Activated CD4-positive, alpha-beta T cell treated with anti-CD3 and anti-CD28 coated beads for 36 hours (primary cell): ENCODE measurements around the gene NOS2. TPM values are rescaled to one million over a fixed set of nuclear protein-coding genes. Genes with fewer than 3 reads are reported as not detected.

ENCODE experiments used
- ATAC-seq: fragments of 200-7000 bp; cut with Tn5 transposase; one replicate; pipeline ENCODE4 v1.10.0; 2021; ENCODE audit warnings: mild to moderate bottlenecking, moderate library complexity
- CTCF ChIA-PET: fragments of 350-600 bp; sonication (Branson Sonifier 250); formaldehyde crosslinking; loops from one replicate; lab custom pipeline; 2021; ENCODE audit warnings: antibody characterized with exemption; lab: Charles Lee
- POLR2A ChIA-PET: fragments of 350-600 bp; sonication (Branson Sonifier 250); formaldehyde crosslinking; loops from one replicate; lab custom pipeline; 2021; ENCODE audit warnings: antibody characterized with exemption, inconsistent platforms; lab: Charles Lee
- DNase-seq: peaks from one replicate; pipeline ENCODE4 v3.0.0-alpha.2; 2020
- H3K27ac Mint-ChIP-seq: one replicate; pipeline ENCODE4 v1.8.0; 2021; ENCODE audit warnings: mixed read lengths
- H3K27me3 Mint-ChIP-seq: one replicate; pipeline ENCODE4 v1.8.0; 2021; ENCODE audit warnings: mixed read lengths
- H3K36me3 Mint-ChIP-seq: one replicate; pipeline ENCODE4 v1.8.0; 2021; ENCODE audit warnings: low read depth, mixed read lengths
- H3K4me1 Mint-ChIP-seq: one replicate; pipeline ENCODE4 v1.8.0; 2021; ENCODE audit warnings: mixed read lengths
- H3K4me3 Mint-ChIP-seq: one replicate; pipeline ENCODE4 v1.8.0; 2021; ENCODE audit warnings: mild to moderate bottlenecking, moderate library complexity, mixed read lengths
- H3K9me3 Mint-ChIP-seq: one replicate; pipeline ENCODE4 v1.8.0; 2021; ENCODE audit warnings: low read depth, mixed read lengths
- intact Hi-C, 2 experiments: fragments of 100-400 bp; cut with DNase I in 1 of 2; cut with micrococcal nuclease in 1 of 2; formaldehyde crosslinking; loops; one replicate each; pipeline versions ENCODE4 v1.14.2 to v1.15.1; 2022 to 2024; cut with DNase I, micrococcal nuclease
- total RNA-seq, 2 experiments: library from RNA; stranded (reverse); gene quantifications; one replicate each; pipeline ENCODE4 v1.2.3, GENCODE V29; 2021

NOS2 gene
- total RNA-seq, 2 experiments from 2014 or later, result 0.07 to 0.09 TPM

- Mint-ChIP-seq H3K27ac (no peak overlapping the region), H3K27me3 (peaks cover 2% of the 10 kb centered on the region), H3K36me3 (no peaks in the 10 kb centered on the region), H3K4me3 (no peak overlapping the region), H3K9me3 (peaks cover 21% of the 10 kb centered on the region), H3K4me1 (no peaks in the 10 kb centered on the region)
- no peak for DNase-seq
- ATAC-seq, result no peak
- POLR2A ChIA-PET, result no interaction called here
- intact Hi-C loops, result no loop called here
- CTCF ChIA-PET, result interaction anchor here (1.1 to 3.3 kb wide), 2 partner anchors 13 to 61 kb away, joined by 3 to 18 read pairs; no protein-coding TSS in a partner anchor
These were observed 18.2 kb upstream of the NOS2 start for GRCh38 chr17:27818401-27819105.

GRCh38 chr17:27817731-27818130 lies 17.4 kb upstream of the NOS2 start:
- H3K4me3 Mint-ChIP-seq, result no peak overlapping the region
- no peaks in the 10 kb centered on the region for H3K4me1 Mint-ChIP-seq
- H3K36me3 Mint-ChIP-seq, result no peaks in the 10 kb centered on the region
- ChIA-PET CTCF (interaction anchor here (3.3 kb wide), 1 partner anchor 12 kb away, joined by 18 read pairs; no protein-coding TSS in a partner anchor), POLR2A (no interaction called here)
- ATAC-seq (no peak), DNase-seq (no peak)
- H3K27me3 Mint-ChIP-seq, result peaks cover 2% of the 10 kb centered on the region
- intact Hi-C loops, result no loop called here
- no peak overlapping the region for H3K27ac Mint-ChIP-seq
- peaks cover 18% of the 10 kb centered on the region for H3K9me3 Mint-ChIP-seq

- no peak for DNase-seq
- no peak for ATAC-seq
- intact Hi-C loops, result no loop called here
- no peaks in the 10 kb centered on the region for H3K36me3 Mint-ChIP-seq
- peaks cover 14% of the 10 kb centered on the region for H3K9me3 Mint-ChIP-seq
- H3K4me1 Mint-ChIP-seq, result no peaks in the 10 kb centered on the region
- no peak overlapping the region for H3K4me3 Mint-ChIP-seq
- no peak overlapping the region for H3K27ac Mint-ChIP-seq
- peaks cover 2% of the 10 kb centered on the region for H3K27me3 Mint-ChIP-seq
- POLR2A ChIA-PET, result no interaction called here
- CTCF ChIA-PET, result no interaction called here
These were observed 16.6 kb upstream of the NOS2 start for GRCh38 chr17:27816946-27817345.

- peak overlapping the region; percentile 95 for H3K27ac Mint-ChIP-seq
- CTCF ChIA-PET, result interaction anchor here (0.6 to 1.6 kb wide), 4 partner anchors 13 to 82 kb away, joined by 3 to 4 read pairs (median 4); no protein-coding TSS in a partner anchor
- no peak overlapping the region for H3K4me3 Mint-ChIP-seq
- ATAC-seq (no peak), DNase-seq (no peak)
- peaks cover 39% of the 10 kb centered on the region for H3K4me1 Mint-ChIP-seq
- POLR2A ChIA-PET, result no interaction called here
- no peaks in the 10 kb centered on the region for H3K36me3 Mint-ChIP-seq
- intact Hi-C loops, result loop anchor here in 1 of 2 experiments (2.0 kb wide), 1 partner anchor 337 kb away; no protein-coding TSS in a partner anchor
- peaks cover 5% of the 10 kb centered on the region for H3K9me3 Mint-ChIP-seq
- H3K27me3 Mint-ChIP-seq, result no peaks in the 10 kb centered on the region
These were observed 11.6 kb upstream of the NOS2 start for GRCh38 chr17:27811961-27812360.

GRCh38 chr17:27810902-27811557 lies 10.7 kb upstream of the NOS2 start:
- H3K4me1 Mint-ChIP-seq, result peaks cover 41% of the 10 kb centered on the region
- no peak for DNase-seq
- H3K36me3 Mint-ChIP-seq, result no peaks in the 10 kb centered on the region
- intact Hi-C loops, result loop anchor here in 1 of 2 experiments (1.0 to 2.0 kb wide), 2 partner anchors 68 to 336 kb away; no protein-coding TSS in a partner anchor
- ChIA-PET CTCF (interaction anchor here (0.6 to 7.2 kb wide), 4 partner anchors 55 to 127 kb away, joined by 4 to 320 read pairs (median 4); no protein-coding TSS in a partner anchor), POLR2A (no interaction called here)
- peaks cover 5% of the 10 kb centered on the region for H3K9me3 Mint-ChIP-seq
- no peak for ATAC-seq
- H3K27me3 Mint-ChIP-seq, result no peaks in the 10 kb centered on the region
- H3K4me3 Mint-ChIP-seq, result no peak overlapping the region
- H3K27ac Mint-ChIP-seq, result peak overlapping the region; percentile 95

- ChIA-PET CTCF (interaction anchor here (0.6 to 7.2 kb wide), 2 partner anchors 72 to 128 kb away, joined by 4 to 320 read pairs; no protein-coding TSS in a partner anchor), POLR2A (no interaction called here)
- Mint-ChIP-seq H3K9me3 (peaks cover 5% of the 10 kb centered on the region), H3K36me3 (no peaks in the 10 kb centered on the region), H3K4me1 (peaks cover 48% of the 10 kb centered on the region), H3K27ac (peak overlapping the region; percentile 95), H3K4me3 (peak overlapping the region; percentile 57), H3K27me3 (no peaks in the 10 kb centered on the region)
- ATAC-seq (peak; percentile 58), DNase-seq (peak; percentile 75)
- intact Hi-C loops, result loop anchor here in 1 of 2 experiments (1.0 to 2.0 kb wide), 2 partner anchors 69 to 336 kb away; no protein-coding TSS in a partner anchor
These were observed 10.0 kb upstream of the NOS2 start for GRCh38 chr17:27810211-27810901.

- peaks cover 5% of the 10 kb centered on the region for H3K9me3 Mint-ChIP-seq
- ATAC-seq, result no peak
- H3K27ac Mint-ChIP-seq, result peak overlapping the region; percentile 95
- ChIA-PET POLR2A (interaction anchor here (1.6 kb wide), 1 partner anchor 70 kb away, joined by 6 read pairs; no protein-coding TSS in a partner anchor), CTCF (interaction anchor here (1.0 to 7.2 kb wide), 4 partner anchors 72 to 527 kb away, joined by 3 to 320 read pairs (median 65); partner anchors contain the start of genes LYRM9 and TNFAIP1)
- no peak for DNase-seq
- no peaks in the 10 kb centered on the region for H3K27me3 Mint-ChIP-seq
- no peak overlapping the region for H3K4me3 Mint-ChIP-seq
- intact Hi-C loops, result loop anchor here in 1 of 2 experiments (2.0 to 5.0 kb wide), 3 partner anchors 37 to 517 kb away; partner anchors contain the start of gene WSB1
- H3K4me1 Mint-ChIP-seq, result peaks cover 49% of the 10 kb centered on the region
- H3K36me3 Mint-ChIP-seq, result no peaks in the 10 kb centered on the region
These were observed 9.2 kb upstream of the NOS2 start for GRCh38 chr17:27809555-27809954.

GRCh38 chr17:27808628-27809027 lies 8.3 kb upstream of the NOS2 start:
- peak overlapping the region; percentile 42 for H3K4me3 Mint-ChIP-seq
- peak overlapping the region; percentile 95 for H3K27ac Mint-ChIP-seq
- no peaks in the 10 kb centered on the region for H3K27me3 Mint-ChIP-seq
- H3K9me3 Mint-ChIP-seq, result peaks cover 5% of the 10 kb centered on the region
- ChIA-PET POLR2A (interaction anchor here (1.6 kb wide), 1 partner anchor 71 kb away, joined by 6 read pairs; no protein-coding TSS in a partner anchor), CTCF (interaction anchor here (0.7 to 7.2 kb wide), 8 partner anchors 26 to 528 kb away, joined by 3 to 320 read pairs (median 4); partner anchors contain the start of genes LYRM9 and TNFAIP1)
- peaks cover 49% of the 10 kb centered on the region for H3K4me1 Mint-ChIP-seq
- ATAC-seq (peak; percentile 11), DNase-seq (peak; percentile 71)
- no peaks in the 10 kb centered on the region for H3K36me3 Mint-ChIP-seq
- intact Hi-C loops, result loop anchor here (1.0 to 5.0 kb wide), 6 partner anchors 38 to 516 kb away; partner anchors contain the start of genes LYRM9 (in 1 of the 2) and WSB1 (in 1 of the 2)

- CTCF ChIA-PET, result interaction anchor here (0.6 to 7.2 kb wide), 15 partner anchors 12 to 518 kb away, joined by 3 to 320 read pairs (median 4); partner anchors contain the start of gene LYRM9
- H3K9me3 Mint-ChIP-seq, result peaks cover 5% of the 10 kb centered on the region
- peak overlapping the region; percentile 95 for H3K27ac Mint-ChIP-seq
- ATAC-seq (peak; percentile 88), DNase-seq (peak; percentile 80)
- intact Hi-C loops, result loop anchor here (1.0 to 5.0 kb wide), 6 partner anchors 39 to 516 kb away; partner anchors contain the start of genes LYRM9 (in 1 of the 2) and WSB1 (in 1 of the 2)
- peaks cover 49% of the 10 kb centered on the region for H3K4me1 Mint-ChIP-seq
- POLR2A ChIA-PET, result interaction anchor here (1.6 kb wide), 1 partner anchor 72 kb away, joined by 6 read pairs; no protein-coding TSS in a partner anchor
- H3K27me3 Mint-ChIP-seq, result no peaks in the 10 kb centered on the region
- H3K36me3 Mint-ChIP-seq, result no peaks in the 10 kb centered on the region
- peak overlapping the region; percentile 42 for H3K4me3 Mint-ChIP-seq
These were observed 7.5 kb upstream of the NOS2 start for GRCh38 chr17:27807567-27808470.
